ENCODE data around the gene CCDC89.

The CCDC89 gene

DNA sequence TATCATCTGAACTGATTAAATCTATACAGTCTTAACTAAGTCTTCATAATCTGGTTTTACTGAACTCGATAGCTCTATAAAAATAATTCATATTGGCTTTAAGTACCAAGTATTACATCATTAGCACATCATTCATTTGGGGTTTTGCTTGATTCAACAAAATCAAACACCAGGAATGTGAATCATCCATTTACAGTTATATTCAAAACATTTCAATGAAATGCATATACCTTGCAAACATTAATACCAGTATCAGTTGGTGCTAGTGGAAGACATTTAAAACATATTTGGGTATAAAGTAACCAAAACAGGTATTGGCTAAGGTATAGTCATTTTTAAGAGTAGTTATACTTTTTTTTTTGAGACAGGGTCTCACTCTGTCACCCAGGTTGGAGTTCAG, 12.2 kb upstream of the CCDC89 start:
- ChIA-PET CTCF (interaction anchor here (1.4 to 2.1 kb wide), 3 partner anchors 10 to 156 kb away, joined by 4 to 7 read pairs (median 4); partner anchors contain the start of gene CCDC83), POLR2A (no interaction called here)
- TF ChIP-seq, protein P1, sequence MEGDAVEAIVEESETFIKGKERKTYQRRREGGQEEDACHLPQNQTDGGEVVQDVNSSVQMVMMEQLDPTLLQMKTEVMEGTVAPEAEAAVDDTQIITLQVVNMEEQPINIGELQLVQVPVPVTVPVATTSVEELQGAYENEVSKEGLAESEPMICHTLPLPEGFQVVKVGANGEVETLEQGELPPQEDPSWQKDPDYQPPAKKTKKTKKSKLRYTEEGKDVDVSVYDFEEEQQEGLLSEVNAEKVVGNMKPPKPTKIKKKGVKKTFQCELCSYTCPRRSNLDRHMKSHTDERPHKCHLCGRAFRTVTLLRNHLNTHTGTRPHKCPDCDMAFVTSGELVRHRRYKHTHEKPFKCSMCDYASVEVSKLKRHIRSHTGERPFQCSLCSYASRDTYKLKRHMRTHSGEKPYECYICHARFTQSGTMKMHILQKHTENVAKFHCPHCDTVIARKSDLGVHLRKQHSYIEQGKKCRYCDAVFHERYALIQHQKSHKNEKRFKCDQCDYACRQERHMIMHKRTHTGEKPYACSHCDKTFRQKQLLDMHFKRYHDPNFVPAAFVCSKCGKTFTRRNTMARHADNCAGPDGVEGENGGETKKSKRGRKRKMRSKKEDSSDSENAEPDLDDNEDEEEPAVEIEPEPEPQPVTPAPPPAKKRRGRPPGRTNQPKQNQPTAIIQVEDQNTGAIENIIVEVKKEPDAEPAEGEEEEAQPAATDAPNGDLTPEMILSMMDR (IDR thresholded peaks at IDR 0.05; ENCODE audit: insufficient read depth, low read length, missing control alignments): no peak
- DNase-seq (ENCODE audit: low read depth, low spot score): no peak
- no peak overlapping the region for H3K4me3 ChIP-seq (ENCODE audit: low read depth, low read length)

DNA sequence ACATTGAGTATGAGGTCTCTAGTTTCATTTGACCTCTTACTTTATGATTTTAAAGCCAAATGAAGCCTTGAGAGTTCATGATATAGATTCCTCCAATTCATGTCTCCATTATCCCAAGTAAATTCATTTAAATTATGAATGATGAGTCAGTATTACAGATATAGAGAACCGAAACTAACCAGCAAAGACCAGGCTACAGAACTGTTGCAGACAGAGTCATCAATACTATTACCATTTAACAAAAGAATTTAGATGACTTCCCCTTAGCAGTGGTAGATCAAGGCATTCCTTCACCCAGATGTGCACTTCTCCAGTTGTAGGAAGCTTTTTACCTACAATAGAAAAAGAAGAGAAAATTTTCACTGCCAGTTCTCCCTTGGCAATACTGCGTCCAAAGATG, 11.8 kb upstream of the CCDC89 start:
- DNase-seq (ENCODE audit: low read depth, low spot score): no peak
- TF ChIP-seq, protein P1 (IDR thresholded peaks at IDR 0.05; ENCODE audit: insufficient read depth, low read length, missing control alignments): no peak
- H3K4me3 ChIP-seq (ENCODE audit: low read depth, low read length): no peak overlapping the region
- POLR2A ChIA-PET: no interaction called here
- CTCF ChIA-PET: interaction anchor here (1.4 to 2.9 kb wide), 3 partner anchors 11 to 157 kb away, joined by 4 to 21 read pairs (median 4); partner anchors contain the start of genes CCDC83 and CCDC89

DNA sequence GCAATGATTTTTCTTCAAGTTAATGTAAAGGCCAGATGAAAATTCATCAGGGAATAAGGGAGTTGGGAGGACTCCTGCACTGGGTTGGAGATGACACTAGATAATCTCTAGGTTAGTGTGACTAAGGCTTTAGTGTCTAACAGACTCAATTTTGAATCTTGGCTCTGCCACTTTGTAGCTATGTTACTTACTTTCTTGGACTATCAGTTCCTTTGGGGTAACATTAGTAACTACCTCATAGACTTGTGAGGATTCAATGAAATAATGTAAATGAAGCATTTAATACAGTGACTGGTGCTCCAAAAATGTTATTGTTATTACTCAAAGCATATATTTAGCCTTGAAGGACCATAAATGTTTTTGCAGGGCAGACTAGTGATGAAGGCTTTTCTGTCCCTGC, 9.6 kb upstream of the CCDC89 start:
- TF ChIP-seq, protein P1 (IDR thresholded peaks at IDR 0.05; ENCODE audit: insufficient read depth, low read length, missing control alignments): no peak
- H3K4me3 ChIP-seq (ENCODE audit: low read depth, low read length): no peak overlapping the region
- no peak for DNase-seq (ENCODE audit: low read depth, low spot score)
- POLR2A ChIA-PET: no interaction called here
- CTCF ChIA-PET: interaction anchor here (0.6 to 6.7 kb wide), 15 partner anchors 10 to 596 kb away, joined by 3 to 62 read pairs (median 3); partner anchors contain the start of genes CCDC83 and CCDC89

DNA sequence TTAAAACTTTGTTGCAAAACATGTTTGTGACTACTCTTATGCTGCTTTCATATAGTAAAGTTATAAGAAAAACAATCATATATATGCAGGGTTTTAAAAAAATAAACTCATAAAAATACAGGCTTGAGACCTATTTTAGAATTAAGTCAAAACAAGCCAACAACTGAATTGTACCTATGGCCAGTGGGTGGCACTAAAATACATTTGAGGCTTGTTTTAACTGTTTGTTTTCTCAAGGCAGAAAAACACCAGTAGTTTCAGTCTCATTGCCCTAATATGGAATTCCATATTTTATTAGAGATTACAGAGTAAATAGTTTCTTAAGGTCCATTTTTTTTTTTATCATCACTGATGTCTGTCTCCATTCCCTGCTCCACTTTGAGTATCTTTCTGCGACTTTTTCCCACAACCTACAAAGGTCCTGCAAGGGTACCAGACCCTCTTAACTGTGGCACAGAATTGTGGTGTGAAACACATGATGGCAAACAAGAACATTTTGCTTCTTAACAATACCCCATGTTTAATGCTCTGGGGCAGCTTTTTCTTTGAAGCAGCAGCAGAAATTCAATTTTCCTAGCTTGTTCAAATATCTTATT, 8.5 kb upstream of the CCDC89 start:
- DNase-seq (ENCODE audit: low read depth, low spot score): no peak
- TF ChIP-seq, protein P1 (IDR thresholded peaks at IDR 0.05; ENCODE audit: insufficient read depth, low read length, missing control alignments): peak; percentile 56
- H3K4me3 ChIP-seq (ENCODE audit: low read depth, low read length): no peak overlapping the region
- POLR2A ChIA-PET: no interaction called here
- CTCF ChIA-PET: interaction anchor here (0.8 to 6.7 kb wide), 17 partner anchors 9 to 597 kb away, joined by 3 to 62 read pairs (median 5); partner anchors contain the start of genes CCDC83 and CCDC89

DNA sequence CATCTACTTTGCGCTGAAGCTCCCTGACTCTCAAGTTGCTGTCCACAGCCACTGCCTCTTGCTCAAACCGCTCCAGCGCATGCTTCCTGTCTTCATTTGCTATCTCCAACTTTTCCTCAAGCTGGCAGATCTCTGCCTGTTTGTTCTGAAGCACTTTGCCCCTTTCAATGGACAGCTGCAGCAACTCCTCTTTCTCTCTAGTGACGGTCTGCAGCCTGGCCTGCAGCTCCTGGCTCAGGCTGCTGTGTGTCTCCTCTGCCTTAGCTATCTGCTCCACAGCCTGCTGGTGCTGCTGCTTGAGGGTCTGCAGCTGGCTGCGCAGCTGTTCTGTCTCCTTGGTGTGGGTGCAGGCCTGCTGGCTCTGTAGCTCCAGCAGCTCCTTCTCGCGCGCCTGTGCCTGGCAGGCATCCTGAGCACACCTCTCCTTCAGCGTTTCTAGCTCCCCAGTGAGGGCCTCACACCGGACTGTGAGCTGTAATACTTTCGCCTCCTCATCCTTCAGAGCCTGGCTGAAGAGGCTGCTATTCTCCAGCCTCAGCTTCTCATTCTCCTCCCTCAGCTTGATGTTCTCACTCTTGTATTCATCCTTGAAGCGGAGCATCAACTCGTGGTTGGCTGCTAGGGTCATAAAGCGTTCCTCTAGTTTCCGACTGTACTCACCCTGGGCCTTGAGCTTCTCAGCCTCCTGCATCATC, 723 bp downstream of the CCDC89 start:
- TF ChIP-seq, protein P1 (IDR thresholded peaks at IDR 0.05; ENCODE audit: insufficient read depth, low read length, missing control alignments): no peak
- CTCF ChIA-PET: interaction anchor here (1.2 to 4.5 kb wide), 4 partner anchors 11 to 169 kb away, joined by 3 to 21 read pairs (median 6); partner anchors contain the start of gene CCDC83
- POLR2A ChIA-PET: interaction anchor here (0.9 kb wide), 1 partner anchor 20 kb away, joined by 4 read pairs; the partner anchor contains the start of gene CREBZF
- peak overlapping the region; percentile 40 for H3K4me3 ChIP-seq (ENCODE audit: low read depth, low read length)
- no peak for DNase-seq (ENCODE audit: low read depth, low spot score)
